ENCODE data around the gene HOXB3. TPM values are rescaled to one million over a fixed set of nuclear protein-coding genes. Genes with fewer than 3 reads are reported as not detected.
A peak's percentile ranks its signal among the peaks of the same experiment; 100 is the strongest.

Gene HOXB3
- total and polyA plus RNA-seq, 2 of the 13 experiments (the other 11 are each of a cell fraction or from before 2014, with no cell fraction given), result not detected

- TF ChIP-seq MTF2 (CRISPR knock-in tag; IDR thresholded peaks at IDR 0.05; ENCODE audit: borderline replicate concordance), result peak; percentile 100
- peak; percentile 85; the same call in 1 of the 2 replicates for TF ChIP-seq KDM3A (CRISPR knock-in tag; IDR thresholded peaks at IDR 0.05; ENCODE audit: low read depth)
- TF ChIP-seq XRCC5 (optimal IDR thresholded peaks at IDR 0.05; ENCODE audit: low read length), result peak; percentile 49
- no peak for TF ChIP-seq IRX3 (CRISPR knock-in tag; IDR thresholded peaks at IDR 0.05; ENCODE audit: borderline replicate concordance, low read depth)
- TF ChIP-seq GABPB1 (CRISPR knock-in tag; IDR thresholded peaks at IDR 0.05), result 0 out of 2 replicates have a peak, but pooled peaks have one; percentile 28
- peak; percentile 75; the same call in 1 of the 2 replicates for TF ChIP-seq IKZF5 (CRISPR knock-in tag; IDR thresholded peaks at IDR 0.05)
- 0 out of 2 replicates have a peak, but pooled peaks have one; percentile 24 for TF ChIP-seq RXRB (CRISPR knock-in tag; IDR thresholded peaks at IDR 0.05; ENCODE audit: borderline replicate concordance)
- no peak for TF ChIP-seq FOXO4 (CRISPR knock-in tag; conservative IDR thresholded peaks at IDR 0.05)
- TF ChIP-seq HNF1B (CRISPR knock-in tag; IDR thresholded peaks at IDR 0.05), result 0 out of 2 replicates have a peak, but pooled peaks have one; percentile 28
- TF ChIP-seq ZNF205 (CRISPR knock-in tag; IDR thresholded peaks at IDR 0.05), result peak; percentile 62; the same call in 1 of the 2 replicates
- no peak for TF ChIP-seq CEBPZ (IDR thresholded peaks at IDR 0.05; ENCODE audit: low read length)
- no peak for TF ChIP-seq GMEB2 (CRISPR knock-in tag; IDR thresholded peaks at IDR 0.05; ENCODE audit: low read depth)
- peak; percentile 34; the same call in 1 of the 2 replicates for TF ChIP-seq GTF2F1 (IDR thresholded peaks at IDR 0.05; ENCODE audit: low read length)
- TF ChIP-seq MTA1 (CRISPR knock-in tag; IDR thresholded peaks at IDR 0.05; ENCODE audit: borderline replicate concordance), result no peak
- 0 out of 2 replicates have a peak, but pooled peaks have one; percentile 32 for TF ChIP-seq CBFB (CRISPR knock-in tag; IDR thresholded peaks at IDR 0.05)
- peak; percentile 94 for TF ChIP-seq CTCF (CRISPR knock-in tag; IDR thresholded peaks at IDR 0.05)
- peak; percentile 97 for TF ChIP-seq RAD21 (CRISPR knock-in tag; IDR thresholded peaks at IDR 0.05)
Measured at GRCh38 chr17:48618256-48618896, 28.3 kb upstream of the HOXB3 start (continued).
